Astrocyte of the hippocampus (primary cell): ENCODE results near the gene URGCP.

Experiments used
- DNase-seq: peaks from one replicate; pipeline ENCODE4 v3.0.0; 2011; ENCODE audit warnings: low read depth, low spot score

The URGCP gene, protein sequence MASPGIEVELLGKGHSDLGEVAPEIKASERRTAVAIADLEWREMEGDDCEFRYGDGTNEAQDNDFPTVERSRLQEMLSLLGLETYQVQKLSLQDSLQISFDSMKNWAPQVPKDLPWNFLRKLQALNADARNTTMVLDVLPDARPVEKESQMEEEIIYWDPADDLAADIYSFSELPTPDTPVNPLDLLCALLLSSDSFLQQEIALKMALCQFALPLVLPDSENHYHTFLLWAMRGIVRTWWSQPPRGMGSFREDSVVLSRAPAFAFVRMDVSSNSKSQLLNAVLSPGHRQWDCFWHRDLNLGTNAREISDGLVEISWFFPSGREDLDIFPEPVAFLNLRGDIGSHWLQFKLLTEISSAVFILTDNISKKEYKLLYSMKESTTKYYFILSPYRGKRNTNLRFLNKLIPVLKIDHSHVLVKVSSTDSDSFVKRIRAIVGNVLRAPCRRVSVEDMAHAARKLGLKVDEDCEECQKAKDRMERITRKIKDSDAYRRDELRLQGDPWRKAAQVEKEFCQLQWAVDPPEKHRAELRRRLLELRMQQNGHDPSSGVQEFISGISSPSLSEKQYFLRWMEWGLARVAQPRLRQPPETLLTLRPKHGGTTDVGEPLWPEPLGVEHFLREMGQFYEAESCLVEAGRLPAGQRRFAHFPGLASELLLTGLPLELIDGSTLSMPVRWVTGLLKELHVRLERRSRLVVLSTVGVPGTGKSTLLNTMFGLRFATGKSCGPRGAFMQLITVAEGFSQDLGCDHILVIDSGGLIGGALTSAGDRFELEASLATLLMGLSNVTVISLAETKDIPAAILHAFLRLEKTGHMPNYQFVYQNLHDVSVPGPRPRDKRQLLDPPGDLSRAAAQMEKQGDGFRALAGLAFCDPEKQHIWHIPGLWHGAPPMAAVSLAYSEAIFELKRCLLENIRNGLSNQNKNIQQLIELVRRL

DNA sequence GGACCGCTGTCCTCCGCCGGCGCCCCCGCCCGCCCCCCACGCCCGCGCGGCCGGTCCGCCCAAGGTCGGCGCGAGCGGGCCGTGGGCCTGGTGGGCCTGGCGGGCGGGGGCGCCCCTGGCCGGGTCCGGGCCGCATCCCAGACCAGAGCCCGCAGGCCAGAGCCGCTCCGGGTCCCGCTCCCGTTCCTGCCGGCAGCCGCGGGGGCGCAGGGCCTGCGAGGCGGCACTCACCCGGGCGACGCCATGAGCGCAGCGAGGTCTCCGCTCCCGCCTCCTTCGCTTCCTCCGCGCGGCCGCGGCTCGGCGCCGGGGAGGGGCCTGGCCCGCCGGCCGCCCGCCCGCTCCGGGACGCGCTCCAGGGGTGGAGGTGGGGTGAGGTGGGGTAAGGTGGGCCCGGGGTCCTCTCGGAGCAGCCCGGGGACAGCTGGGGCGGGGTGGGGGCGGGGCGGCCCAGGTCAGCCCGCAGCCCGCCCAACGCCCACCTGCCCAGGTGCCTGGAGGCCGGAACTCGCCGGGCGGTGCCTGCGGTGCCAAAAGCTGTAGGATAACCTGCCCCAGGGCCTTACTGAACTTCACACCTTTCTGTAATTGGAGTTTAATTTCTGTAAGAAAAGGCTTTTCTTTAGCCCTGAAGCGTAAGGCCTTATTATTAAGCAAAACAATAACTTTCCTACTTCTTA lies at the start of gene URGCP:
Gene URGCP (minus strand): TSS at position 266 of the 680 bp plus-strand sequence. CDS start 21 bp downstream, at position 245.
- DNase-seq, result peak; percentile 75

DNA sequence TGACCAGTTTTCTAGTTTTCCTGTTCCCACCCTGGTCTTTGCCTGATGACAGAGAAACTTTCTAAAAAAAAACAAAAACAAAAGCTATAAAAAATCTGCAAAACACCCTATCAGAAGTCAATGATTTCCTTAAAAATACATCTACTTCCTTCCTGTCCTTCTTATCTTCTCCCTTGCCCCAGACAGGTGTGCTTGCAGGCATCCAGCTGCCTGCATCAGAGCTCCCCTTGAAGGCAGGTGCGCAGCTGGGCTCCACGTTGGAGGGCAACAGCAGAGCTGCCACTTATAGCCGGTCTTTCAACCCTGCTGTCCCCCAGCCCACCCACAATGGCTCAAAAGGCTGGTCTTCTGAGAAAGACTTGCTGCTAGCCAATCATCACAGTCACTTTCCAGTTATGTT lies 49.6 kb upstream of the URGCP start:
- no peak for DNase-seq

DNA sequence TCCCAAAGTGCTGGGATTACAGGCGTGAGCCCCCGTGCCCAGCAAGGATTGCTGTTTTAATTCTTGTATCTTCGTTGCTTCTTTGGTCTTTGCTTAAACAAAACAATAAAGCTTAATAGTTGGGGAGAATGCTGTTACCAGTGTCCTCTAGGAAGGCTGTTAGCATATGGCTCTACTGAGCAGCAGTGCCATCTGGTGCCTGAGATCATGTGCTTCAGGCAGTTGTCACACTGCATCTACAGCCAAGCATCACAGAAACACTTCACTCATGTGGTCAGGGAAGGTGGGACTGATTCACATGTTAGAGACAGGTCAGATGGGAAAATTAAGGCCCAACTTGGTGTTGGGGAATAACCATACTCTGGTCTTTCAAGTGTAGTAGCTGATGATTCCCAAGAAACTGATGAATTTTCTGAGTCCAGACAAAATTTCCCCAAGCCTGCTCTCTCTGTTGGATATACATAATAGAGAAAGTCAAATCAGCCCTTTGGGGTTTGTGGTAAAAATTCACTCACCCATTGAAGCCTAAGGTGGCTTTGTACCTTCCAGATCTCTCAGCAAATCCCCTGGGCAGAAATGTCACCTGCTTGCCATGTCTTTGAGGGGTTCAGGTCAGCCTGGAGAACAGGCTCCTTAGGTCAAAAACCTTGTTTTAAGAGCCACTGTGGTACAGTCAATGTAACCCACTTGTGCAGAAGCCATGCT lies 48.3 kb upstream of the URGCP start:
- DNase-seq, result peak; percentile 77

DNA sequence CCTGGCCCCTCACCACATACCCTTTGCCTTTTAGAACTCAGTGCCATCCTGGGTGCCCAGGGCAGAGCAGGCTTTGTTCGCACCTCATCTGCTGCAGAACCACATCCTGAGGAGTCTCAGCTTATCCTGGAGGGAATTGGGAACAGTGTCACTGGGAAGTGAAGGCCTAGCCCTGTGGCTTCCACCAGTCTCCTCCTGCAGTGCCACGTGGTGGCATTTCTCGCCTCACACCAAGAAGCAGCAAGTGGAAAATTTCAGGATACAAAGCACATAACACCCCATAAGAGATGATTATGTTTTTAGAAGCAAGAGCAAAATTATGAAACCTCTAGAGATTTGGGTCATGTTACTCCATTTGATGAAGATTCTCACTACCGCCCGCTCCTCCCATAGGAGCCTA lies 46.7 kb upstream of the URGCP start:
- no peak for DNase-seq

DNA sequence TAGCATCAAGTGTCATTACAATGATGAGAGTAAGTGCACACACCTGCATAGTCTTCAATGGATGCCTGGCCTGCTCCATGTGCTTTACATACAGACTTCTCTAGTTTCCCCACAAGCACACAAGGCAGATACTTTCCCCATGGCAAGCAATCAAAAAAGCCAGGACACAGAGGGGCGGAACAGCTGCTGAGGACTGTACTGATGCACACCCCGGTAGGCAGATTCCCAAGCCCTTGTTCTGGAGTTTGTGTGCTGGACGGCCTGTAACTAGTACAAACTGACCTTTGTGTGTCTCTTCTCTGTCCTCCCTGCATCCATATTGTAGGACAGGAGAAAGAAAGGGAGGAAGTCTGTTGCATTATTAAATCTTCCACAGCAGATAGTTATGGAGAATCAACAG lies 45.6 kb upstream of the URGCP start:
- DNase-seq, result no peak

DNA sequence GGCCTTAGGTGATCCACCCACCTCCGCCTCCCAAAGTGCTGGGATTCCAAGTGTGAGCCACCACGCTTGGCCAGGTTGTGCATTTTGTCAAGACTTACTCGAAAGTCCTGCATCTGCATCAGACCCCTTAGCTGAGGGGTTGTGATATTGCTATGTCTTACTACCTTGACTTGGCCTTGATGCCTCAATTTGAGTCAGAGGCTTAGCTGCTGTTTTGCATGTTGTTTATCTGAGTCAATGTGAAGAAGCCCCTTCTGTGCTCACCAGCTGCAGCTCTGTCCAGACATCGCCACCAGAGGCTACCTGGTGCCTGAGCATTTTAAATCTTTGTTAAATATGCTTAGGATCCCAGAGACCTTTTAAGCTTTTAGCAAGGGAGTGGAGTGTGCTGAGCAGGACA lies 37.9 kb upstream of the URGCP start:
- no peak for DNase-seq

DNA sequence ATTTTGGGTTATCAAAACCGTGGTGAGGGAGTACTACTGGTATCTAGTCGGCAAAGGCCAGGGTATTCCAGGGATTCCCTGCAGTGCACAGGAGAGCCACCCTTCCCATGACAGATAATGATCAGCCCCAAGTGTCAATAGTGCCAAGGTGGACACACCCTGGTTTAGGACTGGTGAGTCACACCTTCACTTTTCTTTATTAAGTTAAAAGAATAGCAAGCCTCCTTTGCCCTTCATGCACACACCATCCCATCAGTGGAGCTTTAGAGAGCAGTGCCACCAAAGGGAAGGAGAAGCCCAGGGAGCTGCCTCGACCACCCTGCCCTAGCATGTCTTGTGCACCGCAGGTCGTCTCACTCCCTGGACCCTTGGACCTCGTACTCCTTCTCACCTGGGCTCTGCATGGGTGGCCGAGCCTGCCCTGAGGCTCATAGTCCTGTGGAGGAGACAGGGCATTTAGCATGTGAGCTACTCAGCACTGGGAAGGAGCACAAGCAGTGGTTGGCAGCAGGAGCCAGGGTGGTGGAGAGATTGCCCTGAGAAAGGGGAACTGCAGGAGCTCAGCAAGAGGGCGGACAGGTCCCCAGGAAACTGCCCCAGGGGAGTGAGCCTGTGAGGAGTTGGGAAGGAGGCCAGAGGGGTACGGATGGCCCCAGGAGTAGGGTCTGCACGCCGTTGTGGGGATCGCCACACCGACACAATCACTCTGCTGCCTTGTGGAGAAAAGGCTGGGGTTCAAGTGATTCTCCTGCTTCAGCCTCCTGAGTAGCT lies 37.2 kb upstream of the URGCP start:
- no peak for DNase-seq

DNA sequence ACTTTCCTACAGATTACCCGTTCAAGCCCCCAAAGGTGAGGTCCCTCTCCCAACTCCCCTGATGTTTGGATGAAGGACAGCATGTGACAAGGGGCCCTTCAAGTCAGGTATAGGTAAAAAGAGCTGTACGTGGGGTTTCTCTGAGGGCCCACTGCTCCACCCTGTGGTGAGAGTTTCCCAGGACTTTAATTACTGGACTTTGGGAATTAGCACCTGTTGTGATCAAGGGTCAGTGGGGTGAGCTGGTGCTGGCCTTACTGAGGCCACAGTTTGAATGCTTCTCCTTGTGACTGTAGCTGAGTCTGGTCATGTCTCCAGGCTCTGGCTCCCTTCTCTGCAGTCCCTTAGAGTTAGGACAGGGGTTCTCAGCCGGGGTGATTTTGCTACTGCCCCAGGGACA lies 36.6 kb upstream of the URGCP start:
- DNase-seq, result no peak

DNA sequence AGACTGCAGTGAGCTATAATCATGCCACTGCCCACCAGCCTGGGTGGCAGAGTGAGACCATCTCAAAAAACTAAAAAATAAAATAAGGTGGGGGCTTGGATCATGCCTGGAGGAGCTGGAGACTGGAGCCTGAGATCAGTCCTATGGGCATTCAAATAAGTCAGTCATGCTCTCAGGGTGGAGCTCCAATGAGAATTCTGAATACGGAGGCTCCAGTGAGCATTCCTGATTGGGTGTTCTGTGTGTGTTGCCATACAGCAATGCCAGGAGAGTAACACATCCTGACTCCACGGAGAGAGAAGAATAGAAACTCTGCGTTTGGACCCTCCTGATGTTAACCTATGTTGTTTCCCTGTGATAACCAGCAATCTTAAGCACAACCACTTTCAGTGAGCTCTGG lies 35.9 kb upstream of the URGCP start:
- DNase-seq, result no peak

DNA sequence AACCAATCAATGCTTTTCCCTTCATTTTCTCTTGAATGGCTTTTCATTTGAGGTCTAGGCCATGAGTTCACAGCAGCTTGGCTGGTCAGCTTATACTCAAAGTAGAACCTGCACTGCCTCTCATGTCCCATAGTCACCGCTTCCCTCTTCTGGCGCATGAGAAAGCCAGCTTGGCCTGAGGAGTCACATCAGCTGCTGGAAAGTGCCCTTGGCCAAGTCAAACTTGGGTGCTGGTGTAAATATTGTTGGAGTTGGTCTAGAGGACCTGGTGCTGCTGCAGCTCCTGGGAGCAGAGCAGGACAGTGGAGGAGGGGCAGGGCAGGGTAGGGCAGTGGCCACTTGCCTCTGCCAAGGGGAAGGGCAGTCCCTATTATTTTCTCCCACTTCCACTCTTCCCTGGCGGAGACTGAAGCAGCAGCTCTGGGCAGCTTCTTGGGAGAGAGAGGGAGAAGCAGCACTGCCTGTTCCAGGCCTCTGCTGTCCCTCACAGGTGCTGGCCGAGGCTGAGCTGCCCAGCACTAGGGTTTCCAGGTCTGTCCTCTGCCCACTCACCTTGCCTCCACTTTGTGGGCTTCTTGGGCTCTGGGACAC lies 32.6 kb upstream of the URGCP start:
- no peak for DNase-seq

DNA sequence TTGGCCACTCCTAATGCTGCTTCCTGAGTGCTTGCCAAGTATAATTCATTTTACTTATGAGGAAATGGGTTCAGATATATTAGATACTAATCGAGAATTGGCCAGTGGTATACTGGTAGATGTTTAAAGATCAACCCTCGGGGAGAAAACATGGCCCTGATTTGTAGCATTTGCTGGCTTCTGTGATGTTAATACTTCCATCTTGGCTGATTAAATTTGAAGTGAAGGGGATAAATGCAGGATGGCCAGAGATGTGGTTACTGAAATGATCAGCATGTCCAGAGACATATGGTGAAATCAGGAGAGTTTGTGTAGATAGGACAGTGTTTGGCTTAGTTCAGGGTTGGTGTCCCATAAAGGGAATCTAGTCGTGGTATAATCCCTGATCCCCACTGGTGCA lies 31.0 kb upstream of the URGCP start:
- DNase-seq, result no peak

DNA sequence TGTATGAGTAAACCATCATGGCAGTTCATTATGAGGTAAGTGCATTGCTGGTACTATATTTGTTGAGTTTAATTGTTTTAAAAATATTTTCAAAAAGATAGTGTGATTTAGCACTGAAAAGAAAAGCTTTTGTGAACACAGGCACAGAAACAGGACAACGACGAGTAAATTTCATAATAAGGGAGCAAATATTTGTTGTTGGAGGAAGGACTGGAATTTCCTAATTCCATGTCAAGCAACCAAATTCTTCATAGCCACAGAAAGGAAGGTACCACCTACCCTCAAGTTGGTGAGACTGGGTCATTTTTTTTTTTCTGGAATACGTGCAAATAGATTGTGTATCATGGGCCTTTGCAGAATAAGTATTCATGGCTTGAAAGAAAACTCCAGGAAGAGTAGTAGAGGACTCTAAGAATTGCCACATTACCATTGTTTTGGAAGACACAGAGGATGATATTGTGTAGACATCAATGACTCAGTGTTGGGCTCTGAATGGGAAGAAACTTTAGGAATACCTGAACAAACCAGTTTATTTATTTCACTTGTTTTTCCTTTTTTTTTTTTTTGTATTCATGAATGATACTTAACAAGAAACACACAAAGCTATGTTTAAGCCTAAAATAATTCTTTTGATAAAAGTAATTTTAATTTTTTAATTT lies 27.6 kb upstream of the URGCP start:
- no peak for DNase-seq

DNA sequence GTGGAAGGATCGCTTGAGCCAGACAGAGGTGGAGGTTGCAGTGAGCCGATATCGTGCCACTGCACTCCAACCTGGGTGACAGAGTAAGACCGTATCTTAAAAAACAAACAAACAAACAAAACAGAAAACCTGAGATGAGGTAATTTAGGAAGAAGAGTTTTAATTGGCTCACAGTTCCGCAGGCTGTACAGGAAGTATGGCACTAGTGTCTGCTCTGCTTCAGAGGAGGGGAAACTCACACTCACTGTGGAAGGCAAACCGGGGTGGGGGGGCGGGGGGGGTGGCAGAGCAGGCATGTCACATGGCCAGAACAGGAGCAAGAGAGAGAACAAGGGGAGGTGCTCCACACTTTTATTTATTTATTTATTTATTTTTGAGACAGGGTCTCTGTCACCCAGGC lies 24.9 kb upstream of the URGCP start:
- no peak for DNase-seq

DNA sequence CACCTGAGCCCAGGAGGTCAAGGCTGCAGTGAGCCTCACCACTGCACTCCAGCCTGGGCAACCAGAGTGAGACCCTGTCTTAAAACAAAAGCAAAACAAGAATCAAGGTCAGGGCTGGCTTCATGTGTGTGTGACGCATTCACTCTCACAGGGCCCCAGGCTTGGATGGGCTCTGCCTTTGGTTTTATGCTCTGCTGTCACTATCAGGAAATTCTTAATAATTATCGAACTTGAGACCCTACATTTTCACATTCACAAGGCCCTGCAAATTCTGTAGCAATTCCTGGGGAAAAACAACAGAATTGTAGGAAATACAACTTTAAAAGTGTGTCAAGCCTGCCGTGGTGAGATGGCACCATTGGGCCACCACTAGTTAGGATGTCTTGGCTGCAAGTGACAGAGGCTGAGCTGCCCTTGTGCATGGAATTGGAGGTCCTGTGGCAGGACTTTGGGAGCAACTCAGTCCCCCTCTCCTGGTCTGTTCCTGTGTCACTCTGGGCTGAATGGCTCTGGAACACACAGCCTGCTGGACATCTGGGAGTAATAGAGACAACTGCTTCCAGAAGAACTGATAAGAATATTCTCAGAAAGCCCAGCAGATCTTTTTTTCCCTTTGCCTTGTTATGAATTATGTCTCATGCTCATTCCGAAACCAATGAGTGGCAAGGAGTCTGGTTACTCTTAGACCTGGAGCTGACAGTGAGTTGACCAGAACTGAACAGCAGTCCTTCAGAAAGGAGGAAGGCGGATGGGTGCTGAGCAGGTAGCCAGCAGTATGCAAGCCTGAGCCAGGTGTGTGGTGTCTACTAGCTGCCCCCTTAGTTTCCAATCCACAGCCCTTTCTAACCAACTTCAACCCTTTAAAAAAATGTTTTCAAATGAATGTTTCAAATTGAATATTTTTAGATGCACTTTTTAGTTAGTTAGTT lies 23.4 kb upstream of the URGCP start:
- no peak for DNase-seq

DNA sequence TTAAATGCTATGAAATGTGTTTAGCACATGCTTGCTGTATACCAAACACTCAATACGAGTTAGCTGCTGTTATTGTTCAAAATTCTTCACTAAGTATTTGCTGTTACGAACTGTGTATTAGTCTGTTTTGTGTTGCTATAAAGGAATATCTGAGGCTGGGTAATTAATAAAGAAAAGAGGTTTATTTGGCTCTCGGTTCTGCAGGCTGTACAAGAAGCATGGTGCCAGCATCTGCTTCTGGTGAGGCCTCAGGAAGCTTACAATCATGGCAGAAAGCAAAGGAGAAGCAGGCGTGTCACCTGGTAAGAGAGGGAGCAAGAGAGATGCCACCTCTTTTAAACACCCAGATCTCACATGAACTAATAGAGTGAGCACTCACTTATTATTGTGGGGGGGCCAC lies 21.4 kb upstream of the URGCP start:
- no peak for DNase-seq

DNA sequence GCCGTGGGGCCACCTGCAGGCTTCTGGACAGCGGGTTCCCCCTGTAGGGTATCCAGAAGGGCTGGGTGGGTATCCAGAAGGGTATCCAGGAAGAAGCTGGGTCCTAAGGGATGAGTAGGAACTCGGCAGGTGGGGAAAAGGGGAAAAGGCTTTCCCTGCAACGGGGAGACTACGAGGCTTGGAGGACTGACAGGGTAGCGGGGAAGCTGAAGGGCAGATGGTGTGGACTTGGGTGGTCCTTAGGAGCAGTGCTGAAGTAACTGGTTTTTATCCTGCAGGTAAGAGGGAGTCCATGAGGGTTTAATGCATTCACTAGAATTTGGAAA lies 20.4 kb upstream of the URGCP start:
- DNase-seq, result no peak

DNA sequence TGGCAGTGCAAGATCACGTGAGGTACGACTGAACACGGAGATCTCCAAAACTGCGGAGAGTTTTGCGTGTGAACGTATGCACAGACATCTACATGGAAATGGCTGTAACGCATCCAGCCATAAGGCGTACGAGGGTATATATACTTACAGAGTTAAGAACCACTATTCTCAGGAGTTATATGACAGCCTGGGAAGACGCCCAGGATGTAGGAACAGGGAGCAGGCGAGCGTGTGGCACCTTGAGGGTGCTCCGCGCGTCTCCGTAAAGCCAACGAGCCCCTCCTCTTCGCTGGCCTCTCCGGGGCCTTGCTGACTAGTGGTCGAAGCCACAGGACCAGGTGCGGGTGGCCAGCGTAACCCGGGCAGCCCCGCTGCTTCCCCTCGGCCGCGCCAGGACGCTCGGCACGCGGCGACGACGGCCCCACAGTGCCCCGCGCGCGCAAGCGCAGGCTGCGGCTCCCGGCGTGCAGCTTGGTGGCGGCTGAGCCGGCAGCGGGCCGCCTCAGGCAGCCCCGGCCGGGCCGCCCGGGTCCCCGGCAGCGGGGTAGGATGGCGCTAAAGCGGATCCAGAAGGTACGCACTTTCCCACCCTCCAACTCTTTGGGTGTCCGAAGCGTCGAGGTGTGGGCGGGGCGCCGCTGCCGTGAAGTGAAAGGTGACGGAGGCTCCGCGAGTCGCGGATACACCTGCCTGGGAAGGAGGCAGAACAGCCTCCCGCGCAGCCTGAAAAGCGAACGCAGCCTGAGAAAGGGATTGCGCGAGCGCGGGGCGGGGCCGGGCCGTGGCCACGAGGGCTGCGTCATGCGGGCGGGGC lies 19.8 kb upstream of the URGCP start, which contains the start of gene UBE2D4:
Gene UBE2D4 (plus strand): TSS at position 453 of the 814 bp plus-strand sequence. CDS start 97 bp downstream, at position 550.
- peak; percentile 87 for DNase-seq

DNA sequence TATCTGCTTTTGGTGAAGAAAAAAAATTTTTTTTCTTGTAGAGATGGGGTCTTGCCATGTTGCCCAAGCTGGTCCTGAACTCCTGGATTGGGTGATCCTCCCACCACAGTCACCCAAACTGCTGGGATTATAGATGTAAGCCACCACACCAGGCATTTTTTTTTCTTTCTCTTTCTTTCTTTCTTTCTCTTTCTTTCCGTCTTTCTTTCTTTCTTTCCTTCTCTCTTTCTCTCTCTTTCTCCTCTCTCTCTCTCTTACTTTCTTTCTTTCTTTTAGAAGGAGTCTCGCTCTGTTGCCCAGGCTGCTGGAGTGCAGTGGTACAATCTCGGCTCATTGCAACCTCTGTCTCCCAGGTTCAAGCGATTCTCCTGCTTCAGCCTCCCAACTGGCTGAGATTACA lies 16.3 kb upstream of the URGCP start:
- no peak for DNase-seq
